ENCODE results near the gene SCYL1. TPM values are rescaled to one million over a fixed set of nuclear protein-coding genes. Genes with fewer than 3 reads are reported as not detected.
A peak's percentile ranks its signal among the peaks of the same experiment; 100 is the strongest.

Gene SCYL1
- total and polyA plus RNA-seq, 2 donors (not counting 1 experiment from before 2014, with no cell fraction given): 76.5 to 85.5 TPM

- TF ChIP-seq CTCF (IDR thresholded peaks at IDR 0.05): no peak
- no peak for TF ChIP-seq EZH2 (IDR thresholded peaks at IDR 0.05; ENCODE audit: borderline replicate concordance, insufficient read depth, low read depth, low read length, poor library complexity, severe bottlenecking)
- H3K36me3 ChIP-seq (replicated peaks in 1 of 2; ENCODE audit: control extremely low read depth in 1 of 2, control insufficient read depth in 1 of 2, extremely low read depth in 1 of 2, insufficient read depth in 2 of 2, low read length in 1 of 2): peaks cover 0 to 17% of the 10 kb centered on the region in 2 experiments
- no peaks in the 10 kb centered on the region for H3K9me3 ChIP-seq (ENCODE audit: control extremely low read depth in 1 of 3, control insufficient read depth in 2 of 3, insufficient read depth in 1 of 3, low read length in 2 of 3)
- H3K27me3 Mint-ChIP-seq: no peaks in the 10 kb centered on the region
- H3K27ac ChIP-seq (ENCODE audit: low read length in 2 of 2): peak overlapping the region; percentile 92 to 99
- intact Hi-C loops (cut with micrococcal nuclease): loop anchor here (1.0 kb wide), 6 partner anchors 19 to 114 kb away; partner anchors contain the start of gene SLC25A45
- peak overlapping the region; percentile 27 to 55 (median 37) for H3K4me3 ChIP-seq (ENCODE audit: control extremely low read depth in 1 of 5, extremely low read depth in 1 of 5, insufficient read depth in 1 of 5, low read depth in 2 of 5, low read length in 4 of 5)
- no peak overlapping the region for H3K27ac Mint-ChIP-seq
- ChIA-PET POLR2A (interaction anchor here (0.5 to 20.7 kb wide), 19 partner anchors 9 to 1632 kb away, joined by 3 to 1159 read pairs (median 12); partner anchors contain the start of genes DPF2, FRMD8, NEAT1 and SLC25A45), CTCF (interaction anchor here (0.7 to 17.5 kb wide), 17 partner anchors 9 to 448 kb away, joined by 3 to 541 read pairs (median 6); partner anchors contain the start of genes FRMD8, NEAT1 and SLC25A45)
- H3K9me3 Mint-ChIP-seq (ENCODE audit: insufficient read depth): no peaks in the 10 kb centered on the region
- H3K4me1 Mint-ChIP-seq: peaks cover 52% of the 10 kb centered on the region
- peaks cover 24% of the 10 kb centered on the region for H4K20me1 ChIP-seq (ENCODE audit: control insufficient read depth, insufficient read depth, low read length, poor library complexity, severe bottlenecking)
- peak overlapping the region; percentile 65 for H3K9ac ChIP-seq (ENCODE audit: low read length)
- peaks cover 77% of the 10 kb centered on the region for H3K79me2 ChIP-seq (ENCODE audit: control insufficient read depth, insufficient read depth, low read length)
- peak overlapping the region; percentile 65 for H2AFZ ChIP-seq (ENCODE audit: insufficient read depth, low read depth, low read length, poor library complexity, severe bottlenecking)
- H3K27me3 ChIP-seq (replicated peaks in 1 of 4; ENCODE audit: control extremely low read depth in 1 of 4, control insufficient read depth in 3 of 4, insufficient read depth in 4 of 4, low read length in 3 of 4): no peaks in the 10 kb centered on the region
- peak overlapping the region; percentile 97 for H3K4me2 ChIP-seq (replicated peaks; ENCODE audit: low read depth, low read length, poor library complexity, severe bottlenecking)
- WGBS (ENCODE audit: insufficient coverage): 74% methylated on average over 8 of the region's 15 CpGs
- no peak for ATAC-seq (ENCODE audit: low read depth)
- no peak for DNase-seq
- H3K4me1 ChIP-seq (ENCODE audit: control insufficient read depth in 2 of 2, insufficient read depth in 2 of 2, low read length in 2 of 2): peaks cover 39 to 61% of the 10 kb centered on the region in 2 donors
- H3K4me3 Mint-ChIP-seq: no peak overlapping the region
Measured at GRCh38 chr11:65496304-65497140, 28.4 kb upstream of the SCYL1 start.

Measured in B cell (primary cell).